OCI-LY3 (cell line): ENCODE data around the gene LY9.

Source experiments
- EZH2phosphoT487 ChIP-seq: fragments of 200-600 bp; shearing (Covaris generic); IDR thresholded peaks from 2 replicates; pipeline ENCODE4 v1.6.1; 2018; ENCODE audit warnings: antibody characterized with exemption, mixed run types, low read depth
- TF ChIP-seq, protein P1 (sequence below): fragments of 200-600, 300-600 bp; sonication (generic); IDR thresholded peaks from 2 replicates; pipeline ENCODE4 v1.5.1; 2014; ENCODE audit warnings: antibody characterized with exemption, low read length, low read depth

DNA sequence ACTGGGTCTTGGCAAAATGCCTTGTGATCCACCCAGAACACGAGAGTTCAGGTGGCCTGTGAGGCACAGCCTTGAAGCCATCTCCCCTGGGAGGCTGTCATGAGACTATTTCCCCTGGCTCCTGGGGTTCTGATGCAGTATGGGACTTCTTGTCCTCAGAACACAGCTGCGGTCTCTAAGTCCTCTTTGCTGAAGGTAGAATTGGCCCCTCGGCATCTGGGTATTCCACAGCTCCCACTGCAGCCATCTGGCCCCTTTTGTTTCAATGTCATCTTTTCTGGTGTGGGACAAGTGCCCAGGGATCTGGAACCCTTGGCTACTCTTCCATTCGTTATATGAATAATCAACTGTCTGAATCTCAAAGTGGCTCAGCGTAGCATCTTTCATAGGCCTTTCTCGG lies 17.0 kb upstream of the LY9 start:
- TF ChIP-seq, protein P1, sequence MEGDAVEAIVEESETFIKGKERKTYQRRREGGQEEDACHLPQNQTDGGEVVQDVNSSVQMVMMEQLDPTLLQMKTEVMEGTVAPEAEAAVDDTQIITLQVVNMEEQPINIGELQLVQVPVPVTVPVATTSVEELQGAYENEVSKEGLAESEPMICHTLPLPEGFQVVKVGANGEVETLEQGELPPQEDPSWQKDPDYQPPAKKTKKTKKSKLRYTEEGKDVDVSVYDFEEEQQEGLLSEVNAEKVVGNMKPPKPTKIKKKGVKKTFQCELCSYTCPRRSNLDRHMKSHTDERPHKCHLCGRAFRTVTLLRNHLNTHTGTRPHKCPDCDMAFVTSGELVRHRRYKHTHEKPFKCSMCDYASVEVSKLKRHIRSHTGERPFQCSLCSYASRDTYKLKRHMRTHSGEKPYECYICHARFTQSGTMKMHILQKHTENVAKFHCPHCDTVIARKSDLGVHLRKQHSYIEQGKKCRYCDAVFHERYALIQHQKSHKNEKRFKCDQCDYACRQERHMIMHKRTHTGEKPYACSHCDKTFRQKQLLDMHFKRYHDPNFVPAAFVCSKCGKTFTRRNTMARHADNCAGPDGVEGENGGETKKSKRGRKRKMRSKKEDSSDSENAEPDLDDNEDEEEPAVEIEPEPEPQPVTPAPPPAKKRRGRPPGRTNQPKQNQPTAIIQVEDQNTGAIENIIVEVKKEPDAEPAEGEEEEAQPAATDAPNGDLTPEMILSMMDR, result no peak
- TF ChIP-seq EZH2phosphoT487, result no peak
